GM19099 (cell line): ENCODE data around the gene G6PD.

Experiments used
- POLR2A ChIP-seq: IDR thresholded peaks from 3 replicates; pipeline ENCODE4 v1.6.1; 2011; ENCODE audit warnings: low read depth; ENCODE audit not compliant: insufficient read length; ENCODE audit errors: extremely low read depth

The G6PD gene

DNA sequence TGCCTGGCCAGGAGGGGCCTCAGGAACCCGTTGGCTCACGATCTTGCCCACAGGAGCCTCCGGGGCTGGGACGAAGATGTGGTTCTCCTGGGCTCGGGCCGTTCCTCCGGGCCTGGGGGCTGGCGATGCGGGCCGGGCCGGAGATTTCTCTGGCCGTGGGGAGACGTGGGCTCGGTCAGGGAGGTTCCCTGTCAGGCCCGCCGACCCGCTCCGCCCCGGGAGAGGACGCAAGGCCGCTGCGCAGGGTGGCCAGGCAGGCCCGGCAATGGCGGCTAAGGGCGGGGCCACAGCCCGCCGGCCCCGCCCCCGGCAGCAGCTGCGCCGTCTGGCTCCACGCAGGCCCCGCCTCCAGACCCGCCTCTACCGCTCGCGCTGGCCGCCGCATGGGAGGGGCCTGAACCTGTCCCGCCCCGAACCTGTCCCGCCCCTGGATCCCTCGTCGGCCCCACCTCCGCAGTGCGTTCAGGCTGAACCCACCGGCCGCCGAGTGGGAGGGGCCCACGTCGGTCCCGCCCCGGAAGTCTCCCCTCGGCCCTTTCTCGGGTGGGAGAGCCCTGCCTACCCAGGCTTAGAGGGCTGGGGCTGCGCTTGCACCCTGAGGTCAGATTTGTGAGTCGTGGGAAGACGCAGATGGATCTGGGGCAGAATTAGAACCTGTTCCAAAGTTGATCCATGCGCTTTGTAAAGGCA, 30.5 kb downstream of the G6PD start, which contains the start of gene FAM3A:
Gene FAM3A (minus strand): TSS at position 267 of the 690 bp plus-strand sequence. CDS start 460 bp downstream, outside the sequence.
- peak; percentile 75 for TF ChIP-seq POLR2A

DNA sequence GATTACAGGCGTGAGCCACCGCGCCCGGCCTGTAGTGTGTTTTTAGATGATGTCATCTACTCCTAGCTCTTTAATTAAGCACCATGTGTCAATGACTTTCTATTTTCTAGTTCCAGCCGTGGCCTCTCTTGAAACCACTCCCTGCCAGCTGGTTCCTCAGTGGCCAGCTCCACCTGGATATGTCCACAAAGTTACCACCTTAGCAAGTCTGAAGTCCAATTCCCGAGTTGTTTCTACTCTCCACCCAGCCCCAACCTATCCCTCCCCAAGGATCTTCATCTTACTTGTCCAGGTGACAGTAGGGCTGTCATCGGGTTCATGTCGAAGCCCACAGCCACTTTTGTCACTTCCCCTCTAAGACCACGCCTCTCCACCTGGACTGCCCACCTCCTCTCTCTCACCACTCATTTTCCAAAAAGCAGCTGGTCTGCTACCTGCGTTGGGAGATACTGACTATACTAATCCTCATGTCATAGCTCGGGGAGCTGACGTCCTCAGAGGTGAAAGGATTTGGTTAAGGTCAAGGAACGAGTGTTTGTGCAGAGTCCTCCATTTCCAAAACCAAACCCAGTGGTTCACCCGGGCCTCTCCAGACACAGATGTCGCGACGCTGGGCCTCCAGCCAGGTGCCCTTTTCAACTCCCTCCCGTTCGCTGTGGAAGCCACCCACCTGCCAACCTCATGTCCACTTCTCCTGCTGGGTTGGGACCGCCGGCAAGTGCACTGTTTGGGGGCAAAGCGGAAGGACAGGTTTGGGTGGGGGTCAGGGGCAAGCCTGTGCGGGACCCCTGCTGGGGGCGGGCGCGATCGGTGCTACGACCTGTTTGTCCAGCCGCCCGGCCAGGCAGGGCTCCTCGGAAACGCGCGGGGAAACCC, 31.3 kb downstream of the G6PD start:
- peak; percentile 34 for TF ChIP-seq POLR2A

DNA sequence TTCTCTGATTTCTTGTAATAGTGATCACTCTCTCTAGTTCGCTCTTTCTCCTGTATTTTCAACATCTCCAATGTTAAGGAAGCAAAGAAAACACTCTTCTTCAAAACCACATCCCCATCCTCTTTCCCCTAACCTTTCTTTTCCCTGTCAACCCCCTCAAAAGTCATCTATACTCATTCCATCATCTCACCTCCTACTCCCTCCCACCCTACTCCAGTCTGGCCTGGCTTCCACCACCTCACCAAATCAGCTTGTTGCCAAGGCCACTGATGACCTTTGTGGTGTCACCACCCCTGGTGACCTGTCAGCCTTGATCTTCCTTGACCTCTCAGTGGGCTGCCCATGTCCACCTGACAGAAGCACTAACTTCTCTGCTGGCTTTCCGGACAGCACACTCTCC, 32.9 kb downstream of the G6PD start:
- TF ChIP-seq POLR2A, result no peak

DNA sequence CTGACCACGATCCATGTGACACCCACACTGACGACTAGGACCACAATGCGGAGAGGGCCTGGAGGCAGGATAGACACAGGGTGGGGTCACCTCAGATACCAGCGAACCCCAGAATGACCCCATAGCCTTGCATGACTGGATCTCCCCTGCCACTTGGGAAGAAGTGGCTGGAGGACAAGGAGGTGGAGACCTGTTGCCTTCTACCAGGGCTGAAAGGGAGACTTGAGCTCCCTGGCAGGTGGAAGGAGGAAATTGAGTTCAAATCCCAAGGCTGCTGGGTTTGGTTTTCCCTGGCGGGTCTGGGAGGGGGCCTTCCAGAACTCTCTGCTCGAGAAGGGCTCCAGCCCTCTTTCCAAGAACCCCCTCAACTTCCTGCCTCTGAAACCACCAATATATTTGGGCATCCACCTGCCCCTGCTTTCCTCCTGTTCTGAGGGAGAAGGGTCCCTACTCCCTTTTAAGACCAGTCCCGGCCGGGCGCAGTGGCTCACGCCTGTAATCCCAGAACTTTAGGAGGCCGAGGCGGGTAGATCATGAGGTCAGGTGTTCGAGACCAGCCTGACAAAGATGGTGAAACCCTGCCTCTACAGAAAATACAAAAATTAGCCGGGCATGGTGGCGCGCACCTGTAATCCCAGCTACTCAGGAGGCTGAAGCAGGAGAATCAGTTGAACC, 33.6 kb downstream of the G6PD start:
- no peak for TF ChIP-seq POLR2A

DNA sequence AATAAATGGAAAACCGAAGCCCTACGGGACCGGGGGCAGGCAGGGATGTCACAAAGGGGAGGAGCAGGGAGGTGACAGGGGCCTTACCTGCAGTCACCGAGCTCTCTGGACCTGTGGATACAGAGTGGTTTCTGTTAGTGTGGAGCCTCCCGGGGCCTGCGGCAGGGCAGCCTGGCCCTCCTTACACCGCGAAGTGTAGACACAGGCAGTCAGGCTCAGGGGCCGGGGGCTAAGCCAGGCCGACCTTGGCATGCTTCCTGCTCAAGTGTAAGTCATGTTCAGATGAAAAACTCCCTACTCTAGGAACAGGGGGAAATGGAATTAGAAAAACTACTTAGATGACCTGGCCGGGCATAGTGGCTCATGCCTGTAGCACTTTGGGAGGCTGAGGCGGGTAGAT, 34.9 kb downstream of the G6PD start:
- TF ChIP-seq POLR2A, result no peak

DNA sequence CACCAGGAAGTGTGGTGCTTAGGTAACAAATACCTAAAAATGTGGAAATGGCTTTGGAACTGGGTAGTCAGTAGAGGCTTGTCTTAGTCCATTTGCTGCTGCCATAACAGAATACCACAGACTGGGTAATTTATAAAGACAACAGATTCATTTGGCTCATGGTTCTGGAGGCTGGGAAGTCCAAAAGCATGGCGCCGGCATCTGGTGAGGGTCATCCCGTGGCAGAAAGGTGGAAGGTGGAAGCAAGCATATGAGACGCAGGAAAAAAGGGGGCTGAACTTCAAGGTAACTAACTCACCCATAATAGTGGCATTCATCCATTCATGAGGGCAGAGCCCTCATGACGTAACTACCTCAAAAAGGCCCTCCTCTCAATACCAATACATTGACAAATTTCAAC, 37.2 kb downstream of the G6PD start:
- no peak for TF ChIP-seq POLR2A

DNA sequence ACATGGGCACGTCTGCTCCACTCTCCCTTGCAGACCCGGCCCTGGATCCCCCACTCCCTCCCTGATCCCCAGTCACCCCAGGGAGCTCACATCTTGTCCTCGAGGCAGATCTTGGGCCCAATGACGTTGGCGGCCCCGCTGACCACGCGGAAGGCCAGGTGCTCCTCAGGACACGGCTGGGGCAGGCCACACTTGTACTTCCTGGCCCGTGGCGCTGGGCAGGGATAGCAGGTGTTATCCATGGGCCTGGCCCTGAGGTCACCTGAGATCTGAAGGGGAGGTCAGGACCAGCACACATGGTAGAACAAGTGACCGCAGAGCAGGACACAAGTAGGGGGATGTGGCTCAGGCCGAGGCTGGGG, 38.3 kb downstream of the G6PD start:
- TF ChIP-seq POLR2A, result no peak

DNA sequence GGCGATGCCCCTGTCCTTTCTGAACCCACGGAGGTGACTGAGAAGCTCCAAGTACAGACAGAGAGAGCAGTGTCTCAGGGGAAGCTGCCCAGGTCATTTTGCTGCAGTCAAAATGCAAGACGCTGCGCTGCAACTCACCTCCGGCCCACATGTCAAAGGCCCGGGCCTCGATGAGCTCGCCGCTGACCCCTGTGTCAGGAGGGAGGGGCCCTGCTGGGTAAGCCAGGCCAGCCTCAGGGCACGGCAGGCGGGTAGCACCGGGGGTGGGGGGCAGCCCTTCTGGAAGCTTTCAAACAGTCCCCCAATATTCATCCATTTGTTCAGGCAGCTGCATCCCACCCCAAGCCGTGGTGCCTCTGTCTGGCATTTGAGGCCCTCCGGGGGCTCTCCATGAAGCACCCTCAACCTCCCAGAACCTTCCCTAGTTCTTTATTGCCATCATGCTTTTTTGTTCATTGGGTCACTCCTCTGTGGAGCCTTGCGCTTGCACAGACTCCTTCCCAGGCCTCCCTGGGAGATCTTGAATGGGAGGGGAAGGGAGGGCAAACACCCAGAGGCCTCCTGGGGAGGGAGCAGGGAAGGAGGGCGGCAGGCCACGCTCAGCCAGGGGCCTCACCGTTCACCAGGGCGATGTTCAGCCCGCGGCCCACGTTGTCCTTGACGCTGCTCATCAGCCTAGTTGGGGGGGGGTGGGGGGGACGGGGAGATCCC, 38.8 kb downstream of the G6PD start:
- TF ChIP-seq POLR2A, result no peak

DNA sequence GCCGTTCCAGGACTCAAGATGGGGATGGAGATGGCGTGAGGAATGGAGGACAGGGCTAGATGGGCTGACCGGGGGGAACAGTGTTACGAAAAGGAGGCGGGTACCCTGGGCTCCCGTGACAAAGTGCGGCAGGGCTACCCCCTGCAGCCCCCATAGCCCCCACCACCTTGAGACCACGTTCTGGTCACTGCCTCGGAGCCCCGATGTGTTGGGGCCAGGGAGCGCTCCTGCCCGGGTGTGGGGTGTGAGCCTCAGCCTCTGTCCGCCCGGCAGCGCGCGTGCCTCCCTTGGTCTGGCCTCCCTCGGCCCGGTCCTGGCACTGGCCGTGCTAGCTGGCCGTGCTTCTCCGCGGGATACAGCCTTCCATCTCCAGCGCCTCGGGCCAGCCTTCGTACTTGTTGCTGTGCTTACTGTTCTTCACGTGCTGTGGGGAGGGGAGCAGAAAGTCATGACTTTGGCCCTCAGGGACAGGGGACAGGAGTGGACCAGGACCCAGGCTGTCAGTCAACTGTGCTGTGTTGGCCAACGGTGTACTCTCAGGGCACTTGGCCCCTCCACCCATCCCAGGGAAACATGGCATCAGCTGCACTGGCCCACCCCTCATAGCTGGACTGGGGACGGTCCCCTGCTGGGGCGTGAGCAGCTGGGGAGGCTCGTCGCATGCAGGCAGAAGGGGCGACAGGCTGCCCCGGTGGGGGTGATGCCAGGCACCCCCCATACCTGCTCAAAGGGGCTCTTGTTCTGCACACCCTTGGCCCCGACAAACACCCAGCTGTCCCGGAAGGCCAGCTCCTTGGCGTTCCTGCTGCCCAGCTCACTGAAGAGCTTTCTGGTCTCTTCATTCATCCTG, 39.9 kb downstream of the G6PD start:
- no peak for TF ChIP-seq POLR2A

DNA sequence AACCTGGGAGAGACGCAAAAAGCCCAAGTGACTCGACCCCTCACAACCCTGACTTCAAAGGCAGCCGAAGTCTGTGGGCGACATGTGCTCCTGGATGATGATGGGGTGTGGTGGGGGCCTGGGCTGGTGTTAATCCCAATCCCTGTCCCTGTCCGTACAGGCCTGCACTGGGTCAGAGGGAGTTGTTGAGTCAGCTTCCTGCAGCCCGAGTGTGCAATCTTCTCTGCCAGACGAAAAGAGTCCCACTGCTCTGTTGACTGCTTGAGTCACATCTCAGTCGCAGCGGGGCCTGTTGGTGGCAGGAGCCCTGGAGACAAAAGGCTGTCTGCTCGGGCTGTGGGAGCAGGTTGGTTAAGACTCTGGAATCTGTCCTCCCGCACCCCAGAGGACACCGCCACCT, 40.9 kb downstream of the G6PD start:
- TF ChIP-seq POLR2A, result no peak

DNA sequence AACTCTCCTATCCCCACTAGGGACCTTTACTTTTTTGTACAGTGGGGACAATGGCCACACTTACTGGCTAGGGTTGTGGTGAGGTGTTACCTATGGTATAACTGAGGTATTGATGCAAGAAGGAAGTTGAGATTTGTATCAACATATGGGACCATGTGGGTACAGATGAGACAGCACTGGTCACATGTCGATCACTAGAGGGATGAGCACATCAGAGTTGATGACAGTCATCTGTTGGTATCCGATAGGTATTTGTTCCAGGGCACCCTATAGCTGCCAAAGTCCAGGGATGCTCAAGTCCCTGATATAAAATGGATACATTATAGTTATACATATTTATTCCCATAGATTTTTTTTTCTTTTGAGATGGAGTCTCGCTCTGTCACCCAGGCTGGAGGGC, 43.7 kb downstream of the G6PD start:
- no peak for TF ChIP-seq POLR2A

DNA sequence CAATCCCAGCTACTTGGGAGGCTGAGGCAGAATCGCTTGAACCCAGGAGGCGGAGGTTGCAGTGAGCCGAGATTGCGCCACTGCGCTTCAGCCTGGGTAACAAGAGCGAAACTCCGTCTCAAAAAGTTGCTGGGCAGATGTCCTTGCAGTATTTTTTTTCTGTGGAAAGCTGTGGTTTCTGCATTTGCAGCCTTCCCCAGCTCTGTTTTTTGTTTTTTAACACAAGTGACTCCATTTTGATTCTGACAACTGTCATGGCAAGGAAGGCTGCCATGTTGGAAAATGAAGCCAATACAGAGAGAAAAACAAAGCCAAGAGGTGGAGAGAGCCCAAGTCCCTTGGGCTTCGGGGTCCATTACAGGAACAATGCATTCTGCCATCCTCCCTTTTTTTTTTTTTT, 44.5 kb downstream of the G6PD start:
- TF ChIP-seq POLR2A, result no peak

DNA sequence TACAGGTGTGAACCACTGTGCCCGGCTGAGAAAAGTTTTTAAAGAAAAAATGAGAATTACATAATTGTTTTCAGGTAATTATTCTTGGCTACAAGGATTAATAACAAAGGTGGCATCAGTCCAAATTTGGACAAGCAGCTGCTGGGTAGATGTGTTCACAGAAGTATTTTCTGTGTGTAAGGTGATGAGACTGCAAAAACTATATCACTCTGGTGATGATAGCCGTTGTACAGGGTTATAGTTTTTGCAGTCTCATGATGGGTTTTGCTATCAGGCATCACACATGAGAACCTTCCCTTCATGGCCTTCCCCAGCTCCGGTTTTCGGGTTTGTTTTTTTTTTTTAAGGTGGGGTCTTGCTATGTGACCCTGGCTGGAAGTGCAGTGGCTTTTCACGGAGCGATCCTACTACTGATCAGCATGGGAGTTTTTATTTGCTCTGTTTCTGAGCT, 51.1 kb downstream of the G6PD start:
- no peak for TF ChIP-seq POLR2A

DNA sequence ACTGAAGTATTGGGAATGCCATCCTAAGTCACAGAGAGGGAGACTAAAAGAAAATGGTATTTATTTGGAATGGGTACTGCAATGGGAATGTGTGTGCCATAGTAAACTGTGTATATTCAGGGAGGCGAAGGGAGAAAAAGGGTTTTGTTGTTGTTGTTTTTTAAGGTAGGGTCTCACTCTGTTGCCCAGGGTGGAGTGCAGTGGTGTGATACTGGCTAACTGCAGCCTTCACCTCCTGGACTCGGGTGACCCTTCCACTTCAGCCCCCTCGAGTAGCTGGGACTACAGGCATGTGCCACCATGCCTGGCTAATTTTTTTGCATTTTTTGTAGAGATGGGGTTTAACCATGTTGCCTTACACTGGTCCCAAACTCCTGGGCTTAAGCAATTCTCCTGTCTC, 51.9 kb downstream of the G6PD start:
- TF ChIP-seq POLR2A, result no peak
